ENCODE data around the gene ZNF521.

The ZNF521 gene

GRCh38 chr18:25335062-25335461, 16.9 kb downstream of the ZNF521 start:
- DNase-seq, result no peak

- no peak for DNase-seq
Observed at GRCh38 chr18:25334588-25334987, 17.4 kb downstream of the ZNF521 start.

GRCh38 chr18:25332002-25332401, 20.0 kb downstream of the ZNF521 start:
- DNase-seq, result no peak

- no peak for DNase-seq
Observed at GRCh38 chr18:25329783-25330182, 22.2 kb downstream of the ZNF521 start.

- DNase-seq, result no peak
Observed at GRCh38 chr18:25327584-25327983, 24.4 kb downstream of the ZNF521 start.

- no peak for DNase-seq
Observed at GRCh38 chr18:25326361-25326952, 25.5 kb downstream of the ZNF521 start.

GRCh38 chr18:25322806-25323205, 29.2 kb downstream of the ZNF521 start:
- DNase-seq, result no peak

- no peak for DNase-seq
Observed at GRCh38 chr18:25316381-25317018, 35.5 kb downstream of the ZNF521 start.

- DNase-seq, result no peak
Observed at GRCh38 chr18:25314838-25315190, 37.2 kb downstream of the ZNF521 start.

GRCh38 chr18:25314151-25314837, 37.7 kb downstream of the ZNF521 start:
- DNase-seq, result no peak

GRCh38 chr18:25313268-25313667, 38.7 kb downstream of the ZNF521 start:
- DNase-seq, result no peak

- peak; percentile 21 for DNase-seq
Observed at GRCh38 chr18:25310045-25310444, 41.9 kb downstream of the ZNF521 start.

GRCh38 chr18:25308381-25308780, 43.6 kb downstream of the ZNF521 start:
- no peak for DNase-seq

- DNase-seq, result no peak
Observed at GRCh38 chr18:25307192-25307591, 44.8 kb downstream of the ZNF521 start.

GRCh38 chr18:25306671-25307070, 45.3 kb downstream of the ZNF521 start:
- no peak for DNase-seq

GRCh38 chr18:25305584-25305983, 46.4 kb downstream of the ZNF521 start:
- no peak for DNase-seq

- no peak for DNase-seq
Observed at GRCh38 chr18:25300492-25300891, 51.5 kb downstream of the ZNF521 start.

- no peak for DNase-seq
Observed at GRCh38 chr18:25299426-25300300, 52.3 kb downstream of the ZNF521 start.

- DNase-seq, result no peak
Observed at GRCh38 chr18:25298853-25299274, 53.1 kb downstream of the ZNF521 start.

- no peak for DNase-seq
Observed at GRCh38 chr18:25295624-25296138, 56.3 kb downstream of the ZNF521 start.

GRCh38 chr18:25291150-25291549, 60.8 kb downstream of the ZNF521 start:
- DNase-seq, result no peak

- no peak for DNase-seq
Observed at GRCh38 chr18:25289001-25289631, 62.9 kb downstream of the ZNF521 start.

Measured in NCI-H82 (cell line).